22Rv1 (cell line): ENCODE results near the gene LHFPL6.

Experiments
- ZFX ChIP-seq: fragments of 450-650 bp; IDR thresholded peaks from 2 replicates; pipeline ENCODE4 v1.6.1; 2017; ENCODE audit warnings: antibody characterized with exemption, borderline replicate concordance
- TF ChIP-seq, protein P1 (sequence below): fragments of 450-650 bp; IDR thresholded peaks from 2 replicates; pipeline ENCODE4 v1.5.1; 2017; ENCODE audit warnings: mild to moderate bottlenecking

DNA sequence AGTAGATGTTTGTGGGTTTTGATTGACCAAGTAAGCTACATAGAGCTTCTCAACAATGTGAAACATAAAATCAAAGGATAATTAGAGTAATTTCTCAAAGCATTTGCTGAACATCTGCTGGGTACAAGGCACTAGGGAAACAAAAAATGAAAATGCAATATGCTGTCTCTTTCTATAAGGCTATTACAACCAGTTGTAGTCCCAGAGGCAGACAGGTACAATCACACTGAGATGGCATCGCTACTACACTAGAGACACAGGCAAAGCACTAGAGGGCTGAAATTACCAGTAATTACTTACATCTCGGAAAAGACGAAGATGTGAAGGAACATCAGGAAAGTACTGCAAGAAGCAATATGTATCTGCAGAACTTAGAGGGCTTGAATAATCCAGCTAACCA is 133.3 kb downstream of the LHFPL6 start:
- TF ChIP-seq, protein P1, sequence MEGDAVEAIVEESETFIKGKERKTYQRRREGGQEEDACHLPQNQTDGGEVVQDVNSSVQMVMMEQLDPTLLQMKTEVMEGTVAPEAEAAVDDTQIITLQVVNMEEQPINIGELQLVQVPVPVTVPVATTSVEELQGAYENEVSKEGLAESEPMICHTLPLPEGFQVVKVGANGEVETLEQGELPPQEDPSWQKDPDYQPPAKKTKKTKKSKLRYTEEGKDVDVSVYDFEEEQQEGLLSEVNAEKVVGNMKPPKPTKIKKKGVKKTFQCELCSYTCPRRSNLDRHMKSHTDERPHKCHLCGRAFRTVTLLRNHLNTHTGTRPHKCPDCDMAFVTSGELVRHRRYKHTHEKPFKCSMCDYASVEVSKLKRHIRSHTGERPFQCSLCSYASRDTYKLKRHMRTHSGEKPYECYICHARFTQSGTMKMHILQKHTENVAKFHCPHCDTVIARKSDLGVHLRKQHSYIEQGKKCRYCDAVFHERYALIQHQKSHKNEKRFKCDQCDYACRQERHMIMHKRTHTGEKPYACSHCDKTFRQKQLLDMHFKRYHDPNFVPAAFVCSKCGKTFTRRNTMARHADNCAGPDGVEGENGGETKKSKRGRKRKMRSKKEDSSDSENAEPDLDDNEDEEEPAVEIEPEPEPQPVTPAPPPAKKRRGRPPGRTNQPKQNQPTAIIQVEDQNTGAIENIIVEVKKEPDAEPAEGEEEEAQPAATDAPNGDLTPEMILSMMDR: no peak
- no peak for TF ChIP-seq ZFX
